Measurements from ENCODE around the gene PCBP2. TPM values are rescaled to one million over a fixed set of nuclear protein-coding genes. Genes with fewer than 3 reads are reported as not detected.
A peak's percentile ranks its signal among the peaks of the same experiment; 100 is the strongest.

The PCBP2 gene
- total and polyA plus RNA-seq, 10 of the 15 experiments (the other 5 are each of a cell fraction or from before 2014, with no cell fraction given), result 109 to 803 (median 327) TPM

- RAD21 ChIA-PET (ENCODE audit: unreplicated experiment), result interaction anchor here (0.9 to 4.2 kb wide), 2 partner anchors 126 to 155 kb away, joined by 3 to 15 read pairs; no protein-coding TSS in a partner anchor
- no peaks in the 10 kb centered on the region; the same call in 1 of the 2 replicates for H3K79me2 ChIP-seq (ENCODE audit: control insufficient read depth, insufficient read depth, low read length)
- FAIRE-seq (no peak), ATAC-seq (no peak), DNase-seq (ENCODE audit: low read depth, low spot score) (no peak)
- SMC1A ChIA-PET (ENCODE audit: uncharacterized antibody, unreplicated experiment), result interaction anchor here (0.9 to 6.5 kb wide), 4 partner anchors 14 to 127 kb away, joined by 3 to 32 read pairs (median 10); partner anchors contain the start of genes NPFF and TARBP2
- no peak overlapping the region for H3K9ac ChIP-seq (ENCODE audit: control insufficient read depth, insufficient read depth, low read length)
- H2AFZ ChIP-seq (ENCODE audit: control insufficient read depth, low read depth, low read length), result no peak overlapping the region
- H4K20me1 ChIP-seq (ENCODE audit: control insufficient read depth, insufficient read depth), result no peaks in the 10 kb centered on the region; the same call in 1 of the 2 replicates
- TF ChIP-seq ZBTB33 (IDR thresholded peaks at IDR 0.05) (no peak), POLR2AphosphoS5 (IDR thresholded peaks at IDR 0.05; ENCODE audit: low read length) (peak; percentile 55)
- H3K27ac ChIP-seq (ENCODE audit: control insufficient read depth, insufficient read depth), result no peak overlapping the region
- H3K4me1 ChIP-seq (ENCODE audit: control insufficient read depth, insufficient read depth, low read length), result 0 out of 2 replicates have a peak, but pooled peaks cover 2% of the 10 kb centered on the region
- in situ Hi-C loops (cut with MboI), result loop anchor here (10.0 kb wide), 1 partner anchor 454 kb away; no protein-coding TSS in a partner anchor
- no peaks in the 10 kb centered on the region for H3K9me3 ChIP-seq (replicated peaks; ENCODE audit: control insufficient read depth, insufficient read depth, low read length)
- H3K4me2 ChIP-seq (ENCODE audit: control insufficient read depth, insufficient read depth), result no peak overlapping the region
- no TSS peak for BruUV-seq (replicated peaks)
- WGBS (ENCODE audit: insufficient coverage, insufficient replicate concordance, low lambda C conversion rate, missing lambda C conversion rate), result 0% methylated on average over 1 of the region's 1 CpG
- H3K36me3 ChIP-seq (ENCODE audit: control insufficient read depth in 2 of 2, insufficient read depth in 2 of 2, low read length in 1 of 2), result peaks cover 40 to 41% of the 10 kb centered on the region in 2 experiments
- no peaks in the 10 kb centered on the region for H3K27me3 ChIP-seq (replicated peaks in 1 of 2; ENCODE audit: control insufficient read depth in 2 of 2, insufficient read depth in 2 of 2, low read length in 1 of 2)
- POLR2A ChIA-PET, result interaction anchor here (0.6 to 1.2 kb wide), 2 partner anchors 81 to 285 kb away, joined by 4 to 6 read pairs; no protein-coding TSS in a partner anchor
- CTCF ChIA-PET, result interaction anchor here (0.9 to 2.5 kb wide), 3 partner anchors 30 to 127 kb away, joined by 3 to 12 read pairs (median 3); no protein-coding TSS in a partner anchor
- intact Hi-C loops (cut with micrococcal nuclease; ENCODE audit: unreplicated experiment), result no loop called here
- H3K4me3 ChIP-seq, result no peak overlapping the region
Observed at GRCh38 chr12:53478865-53479264, 27.0 kb downstream of the PCBP2 start.

GRCh38 chr12:53479331-53479730 lies 27.4 kb downstream of the PCBP2 start:
- in situ Hi-C loops (cut with MboI) (loop anchor here (10.0 kb wide), 1 partner anchor 455 kb away; no protein-coding TSS in a partner anchor), intact Hi-C loops (cut with micrococcal nuclease; ENCODE audit: unreplicated experiment) (no loop called here)
- H3K4me1 ChIP-seq (ENCODE audit: control insufficient read depth, insufficient read depth, low read length), result 0 out of 2 replicates have a peak, but pooled peaks cover under 1% of the 10 kb centered on the region
- no peak overlapping the region for H3K4me2 ChIP-seq (ENCODE audit: control insufficient read depth, insufficient read depth)
- SMC1A ChIA-PET (ENCODE audit: uncharacterized antibody, unreplicated experiment), result interaction anchor here (0.9 to 6.5 kb wide), 4 partner anchors 14 to 127 kb away, joined by 3 to 32 read pairs (median 10); partner anchors contain the start of genes NPFF and TARBP2
- no peak overlapping the region for H3K27ac ChIP-seq (ENCODE audit: control insufficient read depth, insufficient read depth)
- RAD21 ChIA-PET (ENCODE audit: unreplicated experiment), result interaction anchor here (0.9 kb wide), 1 partner anchor 156 kb away, joined by 3 read pairs; no protein-coding TSS in a partner anchor
- no peak for ATAC-seq
- no peaks in the 10 kb centered on the region for H3K27me3 ChIP-seq (replicated peaks in 1 of 2; ENCODE audit: control insufficient read depth in 2 of 2, insufficient read depth in 2 of 2, low read length in 1 of 2)
- H4K20me1 ChIP-seq (ENCODE audit: control insufficient read depth, insufficient read depth), result no peaks in the 10 kb centered on the region; the same call in 1 of the 2 replicates
- H3K79me2 ChIP-seq (ENCODE audit: control insufficient read depth, insufficient read depth, low read length), result no peaks in the 10 kb centered on the region; the same call in 1 of the 2 replicates
- H3K4me3 ChIP-seq, result no peak overlapping the region
- CTCF ChIA-PET, result interaction anchor here (1.0 to 2.5 kb wide), 2 partner anchors 29 to 127 kb away, joined by 3 to 12 read pairs; no protein-coding TSS in a partner anchor
- no peaks in the 10 kb centered on the region for H3K9me3 ChIP-seq (replicated peaks; ENCODE audit: control insufficient read depth, insufficient read depth, low read length)
- no peak for FAIRE-seq
- POLR2A ChIA-PET, result interaction anchor here (0.6 to 1.2 kb wide), 4 partner anchors 24 to 284 kb away, joined by 3 to 6 read pairs (median 4); no protein-coding TSS in a partner anchor
- H3K9ac ChIP-seq (ENCODE audit: control insufficient read depth, insufficient read depth, low read length), result no peak overlapping the region
- 100% methylated on average over 5 of the region's 5 CpGs for WGBS (ENCODE audit: insufficient coverage, insufficient replicate concordance, low lambda C conversion rate, missing lambda C conversion rate)
- H2AFZ ChIP-seq (ENCODE audit: control insufficient read depth, low read depth, low read length), result no peak overlapping the region
- BruUV-seq (replicated peaks), result no TSS peak
- no peak for DNase-seq (ENCODE audit: low read depth, low spot score)
- peaks cover 43 to 44% of the 10 kb centered on the region in 2 experiments for H3K36me3 ChIP-seq (ENCODE audit: control insufficient read depth in 2 of 2, insufficient read depth in 2 of 2, low read length in 1 of 2)
- TF ChIP-seq ZSCAN29 (IDR thresholded peaks at IDR 0.05) (no peak), KLF5 (IDR thresholded peaks at IDR 0.05; ENCODE audit: partially characterized antibody) (no peak), CHD2 (IDR thresholded peaks at IDR 0.05; ENCODE audit: borderline replicate concordance, low read depth, low read length) (no peak), HDAC2 (IDR thresholded peaks at IDR 0.05) (no peak), IKZF2 (IDR thresholded peaks at IDR 0.05) (no peak), MTA3 (IDR thresholded peaks at IDR 0.05; ENCODE audit: borderline replicate concordance, low read length) (no peak), HSF1 (IDR thresholded peaks at IDR 0.05; ENCODE audit: low read depth, low read length) (no peak), POU2F2 (IDR thresholded peaks at IDR 0.05; ENCODE audit: borderline replicate concordance, low read depth, low read length) (no peak), MEF2B (IDR thresholded peaks at IDR 0.05; ENCODE audit: partially characterized antibody, poor library complexity, severe bottlenecking) (no peak), KDM1A (IDR thresholded peaks at IDR 0.05; ENCODE audit: borderline replicate concordance) (no peak), ZBED1 (IDR thresholded peaks at IDR 0.05; ENCODE audit: borderline replicate concordance) (no peak), ZNF384 (IDR thresholded peaks at IDR 0.05; ENCODE audit: borderline replicate concordance, low read depth, low read length) (no peak), POLR2AphosphoS5 (IDR thresholded peaks at IDR 0.05; ENCODE audit: low read length) (no peak; the same call in 1 of the 2 replicates)

Data from GM12878 (cell line).